NCI-H2029 treated with DMSO at 0.1 percent for 48 hours (cell line): ENCODE measurements around the gene NPTX1.

Experiments
- DNase-seq: peaks from one replicate; lab custom pipeline; 2025; lab: John Stamatoyannopoulos, UW

The NPTX1 gene

DNA sequence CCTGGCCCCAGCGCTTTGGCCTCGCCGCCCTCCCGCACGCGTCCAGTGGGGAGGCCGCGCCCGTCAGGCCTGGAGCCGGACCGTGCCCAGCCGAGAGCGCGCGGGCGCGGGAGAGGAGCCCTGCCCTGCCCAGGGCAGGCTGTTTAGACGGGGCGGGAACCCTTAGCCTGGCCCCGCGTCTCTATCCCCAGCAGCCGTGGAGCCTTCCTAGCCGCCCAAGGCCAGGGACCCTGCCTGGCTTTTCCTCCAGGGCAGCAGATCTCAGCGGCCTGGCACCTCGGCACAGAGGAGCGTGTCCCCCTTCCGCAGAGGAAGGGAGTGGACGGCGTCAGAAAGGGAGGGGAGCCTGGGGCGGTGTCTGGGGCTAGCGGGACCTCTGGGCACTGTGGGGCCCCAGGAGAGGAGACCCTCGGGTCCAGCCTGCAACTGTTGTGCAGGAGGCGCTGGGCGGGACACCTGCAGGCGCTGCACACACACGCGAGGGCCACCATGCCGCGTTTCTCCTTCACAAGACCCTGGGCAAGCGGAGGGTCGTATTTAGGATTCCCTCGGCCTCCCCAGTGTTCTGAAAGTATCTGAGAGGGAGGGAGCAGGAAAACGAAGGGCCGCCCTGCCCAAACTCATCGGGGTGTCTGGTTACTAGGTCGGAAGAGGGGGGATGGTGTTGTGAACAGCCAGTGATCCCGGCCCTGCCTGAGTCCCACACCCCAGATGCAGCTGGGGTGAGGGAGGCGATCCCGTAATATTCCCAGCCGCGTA lies 2.3 kb upstream of the NPTX1 start:
- DNase-seq: no peak

DNA sequence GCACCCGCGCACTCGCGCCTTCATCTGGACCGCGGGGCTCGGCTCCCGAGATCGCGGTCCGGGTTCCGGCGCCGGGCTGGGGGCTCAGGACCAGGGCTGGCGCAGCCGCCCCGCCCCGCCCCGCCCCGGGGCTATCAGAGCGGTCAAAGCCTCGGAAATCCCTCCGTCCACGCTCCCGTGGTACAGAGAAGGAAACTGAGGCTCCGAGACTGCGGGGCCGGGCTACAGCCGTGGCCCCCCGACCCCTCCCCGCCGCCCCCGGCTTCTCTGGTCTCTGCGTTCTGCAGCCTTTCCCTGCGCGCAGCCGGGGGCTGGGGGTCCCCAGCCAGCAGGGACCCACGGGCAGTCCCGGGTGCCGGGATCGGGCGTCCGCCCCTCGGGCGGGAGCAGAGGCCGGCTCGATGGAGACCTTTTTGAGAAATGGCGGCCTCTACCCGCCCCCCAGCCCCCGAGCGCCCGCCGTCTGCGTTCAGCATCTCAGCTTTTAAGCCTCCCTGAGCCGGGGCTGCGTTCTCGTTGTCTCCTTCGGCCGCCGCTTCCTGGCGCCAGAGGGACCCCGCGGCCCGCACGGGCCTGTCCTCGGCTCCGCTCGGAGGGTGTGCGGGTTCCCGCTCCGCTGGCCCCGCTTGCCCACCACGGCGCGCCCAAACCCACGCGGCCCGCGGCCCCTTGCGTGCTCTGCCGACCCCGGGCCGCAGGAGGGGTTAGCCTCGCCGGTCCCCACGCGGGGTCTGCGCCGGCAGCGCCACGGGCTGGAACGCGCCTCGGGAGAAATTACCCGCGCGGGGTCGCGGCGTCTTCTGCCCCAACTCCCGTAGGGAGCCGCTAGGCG lies 1.5 kb upstream of the NPTX1 start:
- no peak for DNase-seq

- no peak for DNase-seq
Measured at GRCh38 chr17:80476877-80477646, 655 bp upstream of the NPTX1 start.

DNA sequence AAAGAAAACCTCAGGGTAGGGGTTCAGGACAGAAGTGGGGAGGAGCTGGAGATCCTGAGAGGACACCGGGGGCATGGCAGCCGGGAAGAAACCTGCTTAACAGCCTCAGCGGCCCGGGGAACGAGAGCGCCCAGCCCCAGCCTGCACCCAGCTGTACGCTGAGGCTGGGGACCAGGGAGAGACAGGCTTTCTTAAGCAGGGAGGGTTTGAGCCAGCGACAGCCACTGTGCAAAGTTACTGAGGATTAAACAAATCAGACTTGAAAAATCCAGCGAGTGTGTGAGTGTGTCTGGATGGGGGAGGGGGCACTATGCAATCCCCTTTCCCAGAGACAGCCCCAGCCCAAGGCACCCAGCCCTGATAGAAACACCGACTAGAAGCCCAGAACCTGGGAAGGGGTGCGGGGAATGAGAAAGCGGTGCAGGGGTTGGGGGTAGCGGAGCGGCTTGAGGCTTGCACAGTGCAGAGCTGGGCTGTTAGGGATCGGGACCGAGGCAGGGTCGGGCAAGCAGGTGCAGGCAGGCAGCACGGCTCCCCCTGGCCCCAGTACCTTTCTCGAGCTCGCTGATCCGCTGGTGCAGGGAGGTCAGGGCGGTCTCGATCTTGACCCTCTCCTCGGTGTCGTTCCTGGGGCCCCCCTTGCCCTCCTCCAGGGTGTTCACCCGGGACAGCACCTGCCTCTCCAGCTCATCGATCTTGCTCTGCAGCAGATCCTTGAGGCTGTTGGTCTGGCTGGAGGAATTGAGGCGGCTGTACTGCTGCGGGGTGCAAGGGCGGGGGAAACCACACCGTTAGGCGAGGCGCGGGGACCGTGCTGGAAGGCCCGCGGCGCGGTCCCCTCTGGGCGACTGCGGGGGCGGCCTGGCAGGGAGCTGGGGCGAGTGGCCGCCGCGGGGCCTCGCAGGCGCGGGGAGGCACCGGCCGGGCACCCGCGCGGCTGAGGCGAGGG lies 1.2 kb downstream of the NPTX1 start:
- no peak for DNase-seq

GRCh38 chr17:80474231-80474960 lies 2.0 kb downstream of the NPTX1 start:
- DNase-seq: no peak

DNA sequence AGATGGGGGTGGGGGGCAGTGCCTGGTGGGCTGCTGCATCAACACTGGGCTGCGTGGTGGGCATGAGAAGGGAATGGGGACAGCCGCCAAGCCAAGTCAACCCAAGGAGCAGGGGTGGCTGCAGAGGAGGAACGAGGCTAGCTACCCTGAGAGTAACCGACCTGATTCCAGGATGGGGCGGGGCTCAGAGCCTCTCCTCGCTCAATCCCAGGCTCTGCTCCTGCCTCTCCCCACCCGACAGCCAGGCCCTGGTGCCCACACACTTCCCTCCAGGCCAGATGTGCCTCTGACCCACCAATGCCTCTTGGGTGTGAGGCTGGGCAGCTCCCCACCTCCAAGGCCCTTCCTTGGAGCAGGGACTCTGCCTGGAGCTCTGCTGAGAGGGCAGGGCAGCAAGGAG lies 2.7 kb downstream of the NPTX1 start:
- DNase-seq: no peak

DNA sequence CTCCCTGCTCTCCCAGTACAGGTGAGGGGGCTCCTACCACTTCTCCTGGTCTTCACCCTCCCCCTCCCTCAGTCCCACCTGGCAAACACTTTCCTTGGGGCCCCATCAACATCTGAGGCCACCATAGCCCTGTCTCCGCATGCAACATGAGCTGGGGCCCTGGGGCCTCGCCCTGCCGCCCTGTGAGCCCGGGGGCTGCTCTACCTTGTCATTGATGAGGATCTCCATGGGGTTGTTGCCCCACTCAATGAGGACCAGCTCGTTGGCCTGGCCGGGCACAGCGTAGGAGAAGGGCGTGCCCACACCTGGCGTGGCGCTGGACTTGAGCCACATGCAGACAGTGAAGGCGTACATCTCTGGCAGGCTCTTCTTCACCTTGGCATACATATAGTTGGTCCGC lies 3.4 kb downstream of the NPTX1 start:
- DNase-seq: no peak

GRCh38 chr17:80471922-80472321 lies 4.5 kb downstream of the NPTX1 start:
- DNase-seq: no peak

DNA sequence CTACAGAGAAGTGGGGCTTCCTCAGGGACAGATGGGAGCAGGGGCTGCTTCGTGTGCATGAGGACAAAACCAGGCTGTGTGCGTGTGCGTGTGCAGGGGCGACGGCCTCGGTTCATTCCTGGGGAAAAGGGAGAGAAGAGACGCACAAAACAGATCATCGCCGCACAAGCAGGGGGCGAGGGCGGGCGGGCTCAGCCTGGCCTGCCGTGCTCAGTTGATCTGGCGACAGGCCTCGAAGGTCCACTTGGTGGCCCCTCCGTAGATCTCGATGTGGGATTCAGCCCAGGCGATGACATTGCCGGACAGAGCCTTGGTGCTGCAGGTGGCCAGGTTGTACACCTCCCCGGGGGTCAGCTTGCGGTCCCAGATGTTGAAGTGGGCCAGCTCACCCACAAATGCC lies 5.8 kb downstream of the NPTX1 start:
- DNase-seq: no peak

DNA sequence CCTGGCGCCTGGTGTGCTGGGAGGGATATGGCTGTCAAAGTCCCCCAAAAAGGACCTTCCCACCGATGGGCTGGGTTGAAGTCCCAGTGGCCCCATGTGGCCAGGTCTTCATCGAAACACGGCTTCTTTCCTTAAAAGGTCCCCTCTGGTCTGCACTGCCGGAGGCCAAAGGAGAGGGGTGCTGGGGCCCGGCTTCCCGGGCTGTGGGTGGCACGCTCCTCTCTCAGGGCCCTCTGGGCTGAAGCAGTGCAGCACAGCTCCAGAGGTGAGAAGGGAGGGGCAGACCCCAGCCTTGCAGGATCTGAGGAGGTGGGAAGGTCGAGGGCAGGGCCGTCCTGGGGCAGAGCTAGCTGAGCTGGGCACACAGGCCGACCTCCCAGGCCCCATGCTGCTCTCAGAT lies 6.7 kb downstream of the NPTX1 start:
- no peak for DNase-seq

DNA sequence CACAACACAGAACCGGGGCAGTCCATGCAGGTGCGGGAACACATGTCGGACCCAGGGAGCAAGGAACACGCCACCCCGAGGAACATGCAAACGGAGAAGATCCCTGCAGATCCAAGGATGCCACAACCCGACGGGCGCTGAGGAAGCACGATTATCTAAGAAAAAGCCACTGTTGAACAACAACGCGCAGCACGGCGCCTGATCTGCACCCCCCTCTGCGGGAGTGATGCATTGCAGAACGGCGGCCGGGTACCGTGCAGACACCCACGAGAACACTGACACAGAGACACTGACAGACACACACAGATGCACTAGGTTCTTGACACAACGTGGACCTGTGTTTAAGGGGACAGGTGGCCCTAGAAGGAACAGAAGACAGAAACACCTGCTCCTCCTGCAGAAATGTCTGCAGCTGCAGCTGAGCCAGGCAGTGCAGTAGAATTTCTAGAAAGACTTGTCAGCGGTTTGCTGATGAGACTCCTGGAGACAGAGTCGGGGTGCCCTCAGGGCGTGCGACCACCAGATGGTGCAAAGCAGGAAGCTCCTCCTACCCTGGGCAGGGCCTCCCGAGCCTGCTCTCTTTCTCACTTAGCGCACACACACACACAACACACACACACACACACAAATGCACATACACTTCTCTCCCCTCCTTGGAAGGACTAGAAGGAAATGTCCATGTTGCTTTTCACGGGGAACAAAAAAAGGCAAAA lies 7.5 kb downstream of the NPTX1 start:
- no peak for DNase-seq

GRCh38 chr17:80468242-80468641 lies 8.2 kb downstream of the NPTX1 start:
- no peak for DNase-seq

DNA sequence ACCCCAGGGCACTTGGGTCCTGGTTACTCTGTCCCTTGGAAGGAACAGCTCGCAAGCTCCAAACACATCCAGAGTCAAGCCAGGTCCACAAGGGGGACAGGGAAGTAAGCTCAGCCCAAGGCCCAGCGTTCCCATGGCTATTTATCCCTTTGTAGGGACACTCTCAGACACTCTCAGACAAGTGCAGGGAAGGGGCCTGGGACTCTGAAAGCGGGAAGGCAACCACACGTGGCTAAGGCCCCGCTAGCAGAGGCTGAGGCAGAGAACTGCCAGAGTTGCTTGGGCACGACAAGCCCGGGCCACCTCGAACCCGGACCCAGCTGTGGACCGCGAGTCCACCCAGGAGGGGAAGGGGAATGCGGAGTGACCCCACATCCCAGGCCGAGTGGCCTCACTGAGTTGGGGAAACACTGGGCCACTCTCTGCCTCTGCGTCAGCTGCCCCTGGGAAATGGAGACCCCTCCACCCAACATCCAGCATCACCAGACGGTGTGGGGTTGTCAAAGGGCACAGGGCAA lies 10.2 kb downstream of the NPTX1 start:
- DNase-seq: no peak

DNA sequence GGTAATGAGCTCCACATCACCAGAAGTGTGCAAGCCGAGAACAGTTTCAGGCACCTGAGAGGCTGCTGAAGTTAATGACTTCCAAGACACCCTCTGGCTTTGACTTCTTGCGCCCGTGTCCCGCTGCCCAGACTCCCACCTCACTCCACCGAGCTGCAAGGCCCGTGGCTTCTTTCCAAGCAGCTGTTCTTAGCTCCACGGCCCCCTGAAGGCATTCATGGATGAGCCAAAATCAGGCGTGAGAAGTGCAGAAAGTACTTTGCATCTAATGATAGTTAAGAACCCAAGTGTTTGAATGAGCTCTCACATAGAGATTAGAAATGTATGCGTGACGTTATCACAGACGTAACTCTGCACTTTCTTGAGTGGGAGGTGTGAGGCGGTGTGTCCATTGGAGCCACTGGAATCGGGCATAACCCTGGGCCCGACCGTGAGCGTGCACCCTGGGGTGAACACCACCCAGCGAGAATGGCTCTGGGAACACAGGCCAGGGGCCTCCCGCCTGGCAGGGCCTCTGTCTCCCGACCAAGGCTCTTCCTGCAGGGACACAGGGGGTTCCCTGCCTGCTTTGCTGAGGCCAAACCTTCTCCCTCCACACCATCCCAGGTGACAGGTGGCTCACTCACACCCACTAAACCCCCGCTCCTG lies 11.0 kb downstream of the NPTX1 start:
- no peak for DNase-seq

DNA sequence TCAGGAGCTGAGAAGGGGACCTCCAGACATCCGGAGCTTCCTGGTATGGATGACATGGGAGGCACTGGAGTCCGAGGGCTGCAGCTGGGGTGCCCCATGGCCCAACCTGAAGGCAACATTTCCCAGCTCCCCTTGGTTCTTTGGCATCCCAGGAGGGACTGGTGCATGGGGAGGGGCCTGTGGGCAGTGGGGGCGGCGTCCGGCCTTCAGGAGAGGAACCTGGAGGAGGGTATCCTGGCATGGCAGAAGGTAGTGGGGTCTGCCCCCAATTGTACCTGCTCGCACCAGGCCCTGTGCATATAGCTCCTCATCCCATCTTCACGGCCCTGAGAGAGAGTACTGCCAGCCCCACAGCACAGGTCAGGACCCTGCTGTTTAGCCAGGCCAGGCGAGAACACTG lies 11.9 kb downstream of the NPTX1 start:
- no peak for DNase-seq

- no peak for DNase-seq
Measured at GRCh38 chr17:80463784-80464400, 12.5 kb downstream of the NPTX1 start.

DNA sequence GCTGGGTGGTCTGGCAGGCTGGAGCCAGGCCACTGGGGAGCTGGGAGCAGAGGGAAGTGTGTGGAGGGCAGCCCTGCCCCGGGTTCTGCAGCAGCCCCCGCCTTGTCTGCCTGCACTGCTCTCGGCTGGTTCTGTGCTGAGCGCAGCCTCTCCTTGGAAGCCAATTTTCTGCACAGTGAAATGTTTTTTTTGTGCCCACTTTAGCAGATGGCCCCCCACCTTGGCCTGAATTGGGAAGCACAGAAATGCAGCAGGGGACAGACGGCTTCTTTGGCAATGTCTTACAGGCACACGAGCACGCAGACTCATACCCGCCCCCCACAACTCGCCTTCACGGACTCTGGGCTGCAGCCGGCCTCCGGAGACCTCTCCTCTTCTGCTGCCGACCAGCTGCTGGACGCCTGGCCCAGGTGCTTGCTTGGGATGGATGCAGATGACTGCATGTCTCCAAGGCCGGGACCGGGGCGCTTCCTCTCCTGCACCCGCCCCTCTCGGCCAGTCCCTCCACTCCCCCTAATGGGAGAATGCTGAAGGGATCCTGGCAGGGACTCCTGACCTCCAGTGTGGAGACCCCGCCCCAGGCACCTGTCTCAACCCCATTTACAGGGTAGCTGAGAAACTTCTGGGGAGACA lies 14.8 kb downstream of the NPTX1 start:
- no peak for DNase-seq

DNA sequence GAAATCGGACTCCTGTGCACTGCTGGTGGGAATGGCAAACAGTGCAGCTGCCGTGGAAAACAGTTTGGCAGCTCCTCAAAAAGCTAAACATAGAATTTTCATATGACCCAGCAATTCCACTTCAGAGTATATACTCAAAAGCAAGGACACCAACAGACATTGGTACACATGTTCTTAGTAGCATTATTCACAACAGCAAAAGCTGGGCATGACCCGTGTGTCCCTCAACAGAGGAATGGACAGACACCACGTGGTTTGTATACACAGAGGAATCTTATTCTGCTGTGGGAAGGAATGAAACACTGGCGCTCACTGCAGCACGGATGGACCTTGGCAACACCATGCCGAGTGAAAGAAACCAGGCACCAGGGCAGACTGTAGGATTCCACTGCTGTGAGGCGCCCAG lies 16.0 kb downstream of the NPTX1 start:
- no peak for DNase-seq

- no peak for DNase-seq
Measured at GRCh38 chr17:80459234-80459633, 17.2 kb downstream of the NPTX1 start.
